ENCODE measurements around the gene HDAC9. TPM values are rescaled to one million over a fixed set of nuclear protein-coding genes. Genes with fewer than 3 reads are reported as not detected.

HDAC9 gene
- total and polyA plus RNA-seq, 2 of the 13 experiments (the other 11 are each of a cell fraction or from before 2014, with no cell fraction given): 0.05 to 0.07 TPM

DNA sequence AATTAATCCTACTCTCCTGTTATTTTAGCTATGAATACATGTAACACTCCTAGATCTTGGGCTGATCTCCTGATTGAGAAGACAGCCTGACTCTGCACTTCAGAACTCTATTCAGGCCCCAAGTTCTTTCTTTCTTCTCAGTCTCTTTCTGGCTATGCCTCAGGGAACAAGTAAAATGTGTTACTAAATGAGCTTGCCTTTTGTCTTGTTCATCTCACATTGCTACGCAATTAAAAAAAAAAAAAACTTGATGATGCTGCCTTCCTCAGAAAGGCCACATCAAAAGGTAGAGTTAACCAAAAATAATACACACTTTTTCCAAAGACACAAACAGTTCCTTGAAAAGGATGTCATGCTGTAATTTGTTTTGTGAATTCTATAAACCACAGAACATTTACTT, 363.8 kb downstream of the HDAC9 start:
- ChIA-PET POLR2A (no interaction called here), CTCF (ENCODE audit: low intra/inter-chr PET ratio, low total read pairs) (no interaction called here)
- DNase-seq (ENCODE audit: low spot score): no peak
- intact Hi-C loops (cut with micrococcal nuclease; ENCODE audit: unreplicated experiment): no loop called here
- WGBS (ENCODE audit: low lambda C conversion rate): 84% methylated on average over 1 of the region's 1 CpG
- H3K27me3 ChIP-seq (ENCODE audit: control insufficient read depth in 1 of 2, insufficient read depth in 2 of 2, low read length in 2 of 2): no peaks in the 10 kb centered on the region
- H3K4me2 ChIP-seq (ENCODE audit: low read depth, low read length): no peak overlapping the region
- H2AFZ ChIP-seq (ENCODE audit: low read length): no peak overlapping the region
- no peak overlapping the region for H3K9ac ChIP-seq (ENCODE audit: insufficient read depth, low read depth, low read length)
- no peak overlapping the region for H3K4me3 ChIP-seq (replicated peaks in 1 of 3; ENCODE audit: insufficient read depth in 1 of 3, low read depth in 2 of 3, low read length in 3 of 3)
- no peaks in the 10 kb centered on the region for H3K4me1 ChIP-seq (ENCODE audit: insufficient read depth, low read length)
- no peaks in the 10 kb centered on the region for H4K20me1 ChIP-seq (ENCODE audit: insufficient read depth, low read length)
- FAIRE-seq: no peak
- peaks cover 72% of the 10 kb centered on the region for H3K9me3 ChIP-seq (ENCODE audit: low read length)
- no peaks in the 10 kb centered on the region for H3K79me2 ChIP-seq (ENCODE audit: insufficient read depth, low read length)
- in situ Hi-C loops (cut with HindIII; ENCODE audit: extremely low pct_ligation_motif_present, low pct_unique_long_range_greater_than_20kb): no loop called here
- no peaks in the 10 kb centered on the region for H3K36me3 ChIP-seq (replicated peaks in 1 of 2; ENCODE audit: control insufficient read depth in 1 of 2, insufficient read depth in 2 of 2, low read length in 2 of 2)
- ATAC-seq: no peak
- BruUV-seq (replicated peaks): no TSS peak
- no peak overlapping the region for H3K27ac ChIP-seq (ENCODE audit: extremely low read length, insufficient read depth, low read length)
- TF ChIP-seq, protein P1, sequence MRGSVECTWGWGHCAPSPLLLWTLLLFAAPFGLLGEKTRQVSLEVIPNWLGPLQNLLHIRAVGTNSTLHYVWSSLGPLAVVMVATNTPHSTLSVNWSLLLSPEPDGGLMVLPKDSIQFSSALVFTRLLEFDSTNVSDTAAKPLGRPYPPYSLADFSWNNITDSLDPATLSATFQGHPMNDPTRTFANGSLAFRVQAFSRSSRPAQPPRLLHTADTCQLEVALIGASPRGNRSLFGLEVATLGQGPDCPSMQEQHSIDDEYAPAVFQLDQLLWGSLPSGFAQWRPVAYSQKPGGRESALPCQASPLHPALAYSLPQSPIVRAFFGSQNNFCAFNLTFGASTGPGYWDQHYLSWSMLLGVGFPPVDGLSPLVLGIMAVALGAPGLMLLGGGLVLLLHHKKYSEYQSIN (CRISPR knock-in tag; IDR thresholded peaks at IDR 0.05; ENCODE audit: borderline replicate concordance): no peak
- TF ChIP-seq, protein P2, sequence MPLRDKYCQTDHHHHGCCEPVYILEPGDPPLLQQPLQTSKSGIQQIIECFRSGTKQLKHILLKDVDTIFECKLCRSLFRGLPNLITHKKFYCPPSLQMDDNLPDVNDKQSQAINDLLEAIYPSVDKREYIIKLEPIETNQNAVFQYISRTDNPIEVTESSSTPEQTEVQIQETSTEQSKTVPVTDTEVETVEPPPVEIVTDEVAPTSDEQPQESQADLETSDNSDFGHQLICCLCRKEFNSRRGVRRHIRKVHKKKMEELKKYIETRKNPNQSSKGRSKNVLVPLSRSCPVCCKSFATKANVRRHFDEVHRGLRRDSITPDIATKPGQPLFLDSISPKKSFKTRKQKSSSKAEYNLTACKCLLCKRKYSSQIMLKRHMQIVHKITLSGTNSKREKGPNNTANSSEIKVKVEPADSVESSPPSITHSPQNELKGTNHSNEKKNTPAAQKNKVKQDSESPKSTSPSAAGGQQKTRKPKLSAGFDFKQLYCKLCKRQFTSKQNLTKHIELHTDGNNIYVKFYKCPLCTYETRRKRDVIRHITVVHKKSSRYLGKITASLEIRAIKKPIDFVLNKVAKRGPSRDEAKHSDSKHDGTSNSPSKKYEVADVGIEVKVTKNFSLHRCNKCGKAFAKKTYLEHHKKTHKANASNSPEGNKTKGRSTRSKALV (CRISPR knock-in tag; IDR thresholded peaks at IDR 0.05): no peak
- no peak for TF ChIP-seq GLI4 (CRISPR knock-in tag; IDR thresholded peaks at IDR 0.05; ENCODE audit: borderline replicate concordance)
- TF ChIP-seq, protein P3, sequence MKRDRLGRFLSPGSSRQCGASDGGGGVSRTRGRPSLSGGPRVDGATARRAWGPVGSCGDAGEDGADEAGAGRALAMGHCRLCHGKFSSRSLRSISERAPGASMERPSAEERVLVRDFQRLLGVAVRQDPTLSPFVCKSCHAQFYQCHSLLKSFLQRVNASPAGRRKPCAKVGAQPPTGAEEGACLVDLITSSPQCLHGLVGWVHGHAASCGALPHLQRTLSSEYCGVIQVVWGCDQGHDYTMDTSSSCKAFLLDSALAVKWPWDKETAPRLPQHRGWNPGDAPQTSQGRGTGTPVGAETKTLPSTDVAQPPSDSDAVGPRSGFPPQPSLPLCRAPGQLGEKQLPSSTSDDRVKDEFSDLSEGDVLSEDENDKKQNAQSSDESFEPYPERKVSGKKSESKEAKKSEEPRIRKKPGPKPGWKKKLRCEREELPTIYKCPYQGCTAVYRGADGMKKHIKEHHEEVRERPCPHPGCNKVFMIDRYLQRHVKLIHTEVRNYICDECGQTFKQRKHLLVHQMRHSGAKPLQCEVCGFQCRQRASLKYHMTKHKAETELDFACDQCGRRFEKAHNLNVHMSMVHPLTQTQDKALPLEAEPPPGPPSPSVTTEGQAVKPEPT (CRISPR knock-in tag; IDR thresholded peaks at IDR 0.05; ENCODE audit: low read depth): no peak
- TF ChIP-seq, protein P4, sequence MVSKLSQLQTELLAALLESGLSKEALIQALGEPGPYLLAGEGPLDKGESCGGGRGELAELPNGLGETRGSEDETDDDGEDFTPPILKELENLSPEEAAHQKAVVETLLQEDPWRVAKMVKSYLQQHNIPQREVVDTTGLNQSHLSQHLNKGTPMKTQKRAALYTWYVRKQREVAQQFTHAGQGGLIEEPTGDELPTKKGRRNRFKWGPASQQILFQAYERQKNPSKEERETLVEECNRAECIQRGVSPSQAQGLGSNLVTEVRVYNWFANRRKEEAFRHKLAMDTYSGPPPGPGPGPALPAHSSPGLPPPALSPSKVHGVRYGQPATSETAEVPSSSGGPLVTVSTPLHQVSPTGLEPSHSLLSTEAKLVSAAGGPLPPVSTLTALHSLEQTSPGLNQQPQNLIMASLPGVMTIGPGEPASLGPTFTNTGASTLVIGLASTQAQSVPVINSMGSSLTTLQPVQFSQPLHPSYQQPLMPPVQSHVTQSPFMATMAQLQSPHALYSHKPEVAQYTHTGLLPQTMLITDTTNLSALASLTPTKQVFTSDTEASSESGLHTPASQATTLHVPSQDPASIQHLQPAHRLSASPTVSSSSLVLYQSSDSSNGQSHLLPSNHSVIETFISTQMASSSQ (IDR thresholded peaks at IDR 0.05; ENCODE audit: low read depth): no peak
- TF ChIP-seq, protein P4 (CRISPR knock-in tag; IDR thresholded peaks at IDR 0.05; ENCODE audit: borderline replicate concordance): no peak
- TF ChIP-seq, protein P5, sequence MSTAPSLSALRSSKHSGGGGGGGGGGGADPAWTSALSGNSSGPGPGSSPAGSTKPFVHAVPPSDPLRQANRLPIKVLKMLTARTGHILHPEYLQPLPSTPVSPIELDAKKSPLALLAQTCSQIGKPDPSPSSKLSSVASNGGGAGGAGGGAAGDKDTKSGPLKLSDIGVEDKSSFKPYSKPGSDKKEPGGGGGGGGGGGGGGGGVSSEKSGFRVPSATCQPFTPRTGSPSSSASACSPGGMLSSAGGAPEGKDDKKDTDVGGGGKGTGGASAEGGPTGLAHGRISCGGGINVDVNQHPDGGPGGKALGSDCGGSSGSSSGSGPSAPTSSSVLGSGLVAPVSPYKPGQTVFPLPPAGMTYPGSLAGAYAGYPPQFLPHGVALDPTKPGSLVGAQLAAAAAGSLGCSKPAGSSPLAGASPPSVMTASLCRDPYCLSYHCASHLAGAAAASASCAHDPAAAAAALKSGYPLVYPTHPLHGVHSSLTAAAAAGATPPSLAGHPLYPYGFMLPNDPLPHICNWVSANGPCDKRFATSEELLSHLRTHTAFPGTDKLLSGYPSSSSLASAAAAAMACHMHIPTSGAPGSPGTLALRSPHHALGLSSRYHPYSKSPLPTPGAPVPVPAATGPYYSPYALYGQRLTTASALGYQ (CRISPR knock-in tag; IDR thresholded peaks at IDR 0.05): no peak
- TF ChIP-seq, protein P6, sequence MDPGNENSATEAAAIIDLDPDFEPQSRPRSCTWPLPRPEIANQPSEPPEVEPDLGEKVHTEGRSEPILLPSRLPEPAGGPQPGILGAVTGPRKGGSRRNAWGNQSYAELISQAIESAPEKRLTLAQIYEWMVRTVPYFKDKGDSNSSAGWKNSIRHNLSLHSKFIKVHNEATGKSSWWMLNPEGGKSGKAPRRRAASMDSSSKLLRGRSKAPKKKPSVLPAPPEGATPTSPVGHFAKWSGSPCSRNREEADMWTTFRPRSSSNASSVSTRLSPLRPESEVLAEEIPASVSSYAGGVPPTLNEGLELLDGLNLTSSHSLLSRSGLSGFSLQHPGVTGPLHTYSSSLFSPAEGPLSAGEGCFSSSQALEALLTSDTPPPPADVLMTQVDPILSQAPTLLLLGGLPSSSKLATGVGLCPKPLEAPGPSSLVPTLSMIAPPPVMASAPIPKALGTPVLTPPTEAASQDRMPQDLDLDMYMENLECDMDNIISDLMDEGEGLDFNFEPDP (CRISPR knock-in tag; conservative IDR thresholded peaks at IDR 0.05): no peak
- TF ChIP-seq, protein P7, sequence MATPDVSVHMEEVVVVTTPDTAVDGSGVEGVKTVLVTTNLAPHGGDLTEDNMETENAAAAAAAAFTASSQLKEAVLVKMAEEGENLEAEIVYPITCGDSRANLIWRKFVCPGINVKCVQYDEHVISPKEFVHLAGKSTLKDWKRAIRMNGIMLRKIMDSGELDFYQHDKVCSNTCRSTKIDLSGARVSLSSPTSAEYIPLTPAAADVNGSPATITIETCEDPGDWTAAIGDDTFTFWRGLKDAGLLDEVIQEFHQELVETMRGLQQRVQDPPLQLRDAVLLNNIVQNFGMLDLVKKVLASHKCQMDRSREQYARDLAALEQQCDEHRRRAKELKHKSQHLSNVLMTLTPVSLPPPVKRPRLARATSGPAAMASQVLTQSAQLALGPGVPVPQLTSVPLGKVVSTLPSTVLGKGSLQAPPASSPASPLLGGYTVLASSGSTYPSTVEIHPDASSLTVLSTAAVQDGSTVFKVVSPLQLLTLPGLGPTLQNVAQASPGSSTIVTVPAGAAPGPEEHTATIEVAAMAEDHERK (CRISPR knock-in tag; IDR thresholded peaks at IDR 0.05; ENCODE audit: low read depth): no peak
